ENCODE measurements around the gene FRRS1L. TPM values are rescaled to one million over a fixed set of nuclear protein-coding genes. Genes with fewer than 3 reads are reported as not detected.

Gene FRRS1L
- polyA plus RNA-seq, 3 donors from 2014 or later, result not detected

GRCh38 chr9:109164042-109164441 is 3.0 kb downstream of the FRRS1L start:
- H3K27me3 Mint-ChIP-seq (ENCODE audit: low read depth in 3 of 3), result peaks cover 8 to 17% (median 13%) of the 10 kb centered on the region in 3 donors
- H3K27ac Mint-ChIP-seq, result no peak overlapping the region
- no peaks in the 10 kb centered on the region for H3K36me3 Mint-ChIP-seq
- H3K9me3 Mint-ChIP-seq, result peaks cover 0 to 4% (median 0%) of the 10 kb centered on the region in 6 donors
- no peaks in the 10 kb centered on the region for H3K4me1 Mint-ChIP-seq
- no peak for DNase-seq
- no peak overlapping the region for H3K4me3 Mint-ChIP-seq

DNA sequence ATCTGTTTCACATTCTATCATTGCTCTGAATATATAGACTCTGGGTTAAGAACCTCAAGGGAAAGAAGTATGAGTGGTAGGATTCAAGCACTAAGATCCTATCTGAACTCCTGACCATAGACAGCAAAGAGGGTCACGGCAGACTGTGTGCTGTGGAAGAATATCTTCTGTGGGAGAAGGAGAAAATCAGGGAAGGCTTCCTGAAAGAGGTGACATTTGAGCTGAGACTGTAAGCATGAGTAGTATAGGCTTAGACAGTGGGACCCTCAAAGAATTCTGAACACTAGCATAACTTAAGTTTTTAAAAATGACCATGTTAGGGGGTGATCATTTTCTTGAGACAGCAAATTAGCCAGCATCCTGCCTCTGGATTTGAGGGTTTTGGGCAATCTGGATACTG is 3.9 kb downstream of the FRRS1L start:
- no peak for DNase-seq
- H3K36me3 Mint-ChIP-seq, result no peaks in the 10 kb centered on the region

DNA sequence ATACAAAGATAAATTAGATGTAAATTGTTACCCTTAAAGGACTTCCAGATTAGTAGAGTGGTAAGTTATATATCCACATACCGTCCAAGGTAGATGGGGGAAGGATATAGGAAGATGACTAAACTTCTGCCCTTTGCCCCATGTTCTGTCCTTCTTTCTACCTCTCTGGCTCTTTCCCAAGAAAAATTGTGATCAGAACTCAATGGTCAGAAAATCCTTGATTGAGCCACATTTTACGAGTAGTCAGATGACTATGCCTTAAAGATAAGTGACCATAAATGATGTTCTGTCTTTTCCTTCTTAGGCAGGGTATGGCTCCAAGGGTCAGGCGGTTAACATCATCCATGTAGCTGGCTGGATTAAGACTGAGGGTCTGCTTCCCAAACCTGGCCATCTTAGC is 4.4 kb downstream of the FRRS1L start:
- H3K27ac Mint-ChIP-seq, result no peak overlapping the region
- peaks cover 8 to 23% (median 10%) of the 10 kb centered on the region in 3 donors for H3K27me3 Mint-ChIP-seq (ENCODE audit: low read depth in 3 of 3)
- DNase-seq, result no peak
- no peaks in the 10 kb centered on the region for H3K4me1 Mint-ChIP-seq
- H3K36me3 Mint-ChIP-seq, result no peaks in the 10 kb centered on the region
- peaks cover 0 to 4% (median 0%) of the 10 kb centered on the region in 6 donors for H3K9me3 Mint-ChIP-seq
- no peak overlapping the region for H3K4me3 Mint-ChIP-seq

More for the DNA sequence above, 3.9 kb downstream of the FRRS1L start:
- Mint-ChIP-seq H3K27me3 (ENCODE audit: low read depth in 3 of 3) (peaks cover 8 to 23% (median 10%) of the 10 kb centered on the region in 3 donors), H3K9me3 (peaks cover 0 to 4% (median 0%) of the 10 kb centered on the region in 6 donors), H3K27ac (no peak overlapping the region), H3K4me3 (no peak overlapping the region), H3K4me1 (no peaks in the 10 kb centered on the region)

GRCh38 chr9:109161471-109161870 is 5.6 kb downstream of the FRRS1L start:
- H3K4me3 Mint-ChIP-seq, result no peak overlapping the region
- peaks cover 8 to 23% (median 8%) of the 10 kb centered on the region in 3 donors for H3K27me3 Mint-ChIP-seq (ENCODE audit: low read depth in 3 of 3)
- no peaks in the 10 kb centered on the region for H3K36me3 Mint-ChIP-seq
- H3K9me3 Mint-ChIP-seq, result peaks cover 0 to 4% (median 0%) of the 10 kb centered on the region in 6 donors
- no peak overlapping the region for H3K27ac Mint-ChIP-seq
- H3K4me1 Mint-ChIP-seq, result no peaks in the 10 kb centered on the region
- no peak for DNase-seq

GRCh38 chr9:109159583-109159982 is 7.5 kb downstream of the FRRS1L start:
- Mint-ChIP-seq H3K9me3 (peaks cover 0 to 4% (median 0%) of the 10 kb centered on the region in 6 donors), H3K27me3 (ENCODE audit: low read depth in 3 of 3) (peaks cover 6 to 10% (median 8%) of the 10 kb centered on the region in 3 donors), H3K36me3 (no peaks in the 10 kb centered on the region), H3K27ac (no peak overlapping the region), H3K4me1 (no peaks in the 10 kb centered on the region), H3K4me3 (no peak overlapping the region)
- DNase-seq, result no peak

GRCh38 chr9:109158651-109159050 is 8.4 kb downstream of the FRRS1L start:
- no peaks in the 10 kb centered on the region for H3K36me3 Mint-ChIP-seq
- no peak overlapping the region for H3K4me3 Mint-ChIP-seq
- H3K27ac Mint-ChIP-seq, result no peak overlapping the region
- peaks cover 6 to 10% (median 8%) of the 10 kb centered on the region in 3 donors for H3K27me3 Mint-ChIP-seq (ENCODE audit: low read depth in 3 of 3)
- peaks cover under 1 to 9% (median 4%) of the 10 kb centered on the region in 6 donors for H3K9me3 Mint-ChIP-seq
- H3K4me1 Mint-ChIP-seq, result no peaks in the 10 kb centered on the region
- DNase-seq, result no peak

DNA sequence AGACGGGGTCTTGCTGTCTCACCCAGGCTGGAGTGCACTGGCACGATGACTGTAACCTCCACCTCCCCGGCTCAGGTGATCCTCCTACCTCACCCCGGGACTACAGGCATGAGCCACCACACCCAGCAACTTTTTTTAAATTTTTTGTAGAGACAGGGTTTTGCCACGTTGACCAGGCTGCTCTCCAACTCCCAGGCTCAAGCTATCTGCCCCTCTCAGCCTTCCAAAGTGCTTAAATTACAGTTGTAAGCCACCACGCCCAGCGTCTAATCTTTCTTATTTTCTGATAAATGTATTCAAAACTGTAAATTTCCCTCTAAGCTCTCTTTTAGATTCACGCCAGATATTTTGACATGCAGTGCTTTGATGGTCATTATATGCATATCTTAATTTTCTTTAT is 10.3 kb downstream of the FRRS1L start:
- Mint-ChIP-seq H3K4me1 (no peaks in the 10 kb centered on the region), H3K9me3 (peaks cover 8 to 16% (median 11%) of the 10 kb centered on the region in 6 donors), H3K4me3 (no peak overlapping the region), H3K36me3 (no peaks in the 10 kb centered on the region), H3K27me3 (ENCODE audit: low read depth in 3 of 3) (peaks cover 6 to 8% (median 7%) of the 10 kb centered on the region in 3 donors), H3K27ac (no peak overlapping the region)
- DNase-seq, result no peak

DNA sequence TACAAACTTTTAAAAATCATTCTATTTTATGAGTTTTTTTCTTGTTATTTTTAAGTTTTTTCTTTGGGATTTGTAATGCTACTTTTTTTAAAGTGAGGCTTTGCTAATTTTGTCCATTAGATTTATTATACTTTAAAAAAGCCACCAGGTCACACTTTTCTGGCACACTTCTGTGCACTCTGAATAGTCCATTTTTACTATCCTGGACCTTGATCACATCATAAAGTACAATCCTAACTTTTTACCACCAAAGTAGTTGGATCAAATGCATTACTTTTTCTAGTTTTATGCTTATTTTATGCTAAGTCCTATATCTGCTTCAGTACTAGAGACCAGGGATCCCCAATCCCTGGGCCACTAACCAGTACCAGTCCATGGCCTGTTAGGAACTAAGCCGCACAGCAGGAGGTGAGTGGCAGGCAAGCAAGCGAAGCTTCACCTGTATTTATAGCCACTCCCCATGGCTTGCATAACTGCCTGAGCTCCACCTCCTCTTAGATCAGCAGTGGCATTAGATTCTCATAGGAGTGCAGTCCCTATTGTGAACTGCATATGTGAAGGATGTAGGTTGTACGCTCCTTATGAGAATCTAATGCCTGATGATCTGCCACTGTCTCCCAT is 16.0 kb downstream of the FRRS1L start:
- no peak for DNase-seq
- Mint-ChIP-seq H3K4me1 (no peaks in the 10 kb centered on the region), H3K9me3 (peaks cover 8 to 16% (median 11%) of the 10 kb centered on the region in 6 donors), H3K27me3 (ENCODE audit: low read depth in 3 of 3) (peaks cover 0 to 6% (median 0%) of the 10 kb centered on the region in 3 donors), H3K36me3 (no peaks in the 10 kb centered on the region), H3K27ac (no peak overlapping the region), H3K4me3 (no peak overlapping the region)

DNA sequence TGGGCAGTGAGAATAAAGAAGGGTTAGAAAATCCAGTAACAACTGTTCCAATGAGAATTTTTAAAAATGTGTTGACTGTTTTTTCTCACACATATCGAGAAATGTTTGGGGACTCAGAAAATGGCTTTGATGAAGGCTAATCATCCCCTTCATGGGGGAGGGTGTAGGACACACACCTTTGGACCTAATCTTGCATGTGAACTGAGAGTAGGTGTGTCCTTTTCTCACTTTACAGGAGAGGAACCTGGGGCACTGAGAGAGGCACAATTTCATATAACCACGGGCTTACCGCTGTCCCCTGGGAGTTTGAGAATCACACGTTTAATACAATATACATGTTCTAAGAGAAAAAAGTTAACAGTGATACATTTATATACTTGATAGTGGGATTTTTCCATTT is 17.3 kb downstream of the FRRS1L start:
- Mint-ChIP-seq H3K27ac (no peak overlapping the region), H3K36me3 (no peaks in the 10 kb centered on the region), H3K4me1 (no peaks in the 10 kb centered on the region), H3K4me3 (no peak overlapping the region), H3K27me3 (ENCODE audit: low read depth in 3 of 3) (peaks cover 0 to 6% (median 0%) of the 10 kb centered on the region in 3 donors), H3K9me3 (peaks cover 8 to 16% (median 11%) of the 10 kb centered on the region in 6 donors)
- DNase-seq, result no peak

DNA sequence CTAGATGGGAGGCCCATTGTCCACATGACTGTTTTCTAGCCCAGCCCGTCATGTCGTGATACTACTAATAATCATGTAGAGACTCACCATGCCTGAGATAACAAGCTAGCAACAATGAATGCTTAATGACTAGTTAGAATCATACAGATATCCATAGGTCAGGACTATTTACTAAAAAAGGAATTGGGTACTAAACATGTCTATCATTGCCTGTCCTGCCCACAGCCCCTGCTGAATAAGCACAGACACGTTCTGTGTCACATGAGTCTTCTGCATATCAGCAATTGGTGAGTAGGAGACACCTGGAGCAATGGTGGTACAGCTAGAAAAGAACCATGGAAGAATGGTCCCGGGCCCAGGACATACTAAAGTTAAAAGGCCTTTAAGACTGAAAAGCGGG is 18.0 kb downstream of the FRRS1L start:
- Mint-ChIP-seq H3K9me3 (peaks cover 8 to 13% (median 11%) of the 10 kb centered on the region in 6 donors), H3K4me3 (no peak overlapping the region), H3K27ac (no peak overlapping the region), H3K4me1 (peaks cover 1 to 3% of the 10 kb centered on the region in 2 donors), H3K27me3 (ENCODE audit: low read depth in 3 of 3) (peaks cover 0 to 6% (median 0%) of the 10 kb centered on the region in 3 donors), H3K36me3 (no peaks in the 10 kb centered on the region)
- no peak for DNase-seq

DNA sequence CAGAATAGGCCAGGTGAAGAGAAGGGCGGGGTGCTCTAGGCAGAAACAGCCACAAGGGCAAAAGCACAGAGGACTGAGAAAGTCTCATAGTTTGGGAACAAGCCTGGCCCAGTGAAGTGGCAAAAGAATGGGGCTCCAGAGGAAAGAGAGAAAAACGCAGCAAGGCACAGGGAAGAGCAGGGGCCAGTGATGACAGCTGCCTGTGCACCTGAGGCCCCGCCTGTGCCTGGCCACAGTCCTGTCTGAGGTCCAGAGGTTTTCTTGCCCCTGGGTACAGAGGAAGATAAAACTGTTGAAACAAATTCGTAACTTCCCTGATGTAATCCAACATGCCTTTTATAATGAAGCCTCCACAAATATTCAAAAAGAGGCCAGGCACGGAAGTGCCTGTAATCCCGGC is 22.0 kb downstream of the FRRS1L start:
- Mint-ChIP-seq H3K9me3 (peaks cover 0 to 4% (median 0%) of the 10 kb centered on the region in 6 donors), H3K27me3 (ENCODE audit: low read depth in 3 of 3) (peaks cover 0 to 1% (median 0%) of the 10 kb centered on the region in 3 donors), H3K36me3 (no peaks in the 10 kb centered on the region), H3K4me3 (no peak overlapping the region), H3K27ac (no peak overlapping the region), H3K4me1 (peaks cover 7 to 8% of the 10 kb centered on the region in 2 donors)
- no peak for DNase-seq

DNA sequence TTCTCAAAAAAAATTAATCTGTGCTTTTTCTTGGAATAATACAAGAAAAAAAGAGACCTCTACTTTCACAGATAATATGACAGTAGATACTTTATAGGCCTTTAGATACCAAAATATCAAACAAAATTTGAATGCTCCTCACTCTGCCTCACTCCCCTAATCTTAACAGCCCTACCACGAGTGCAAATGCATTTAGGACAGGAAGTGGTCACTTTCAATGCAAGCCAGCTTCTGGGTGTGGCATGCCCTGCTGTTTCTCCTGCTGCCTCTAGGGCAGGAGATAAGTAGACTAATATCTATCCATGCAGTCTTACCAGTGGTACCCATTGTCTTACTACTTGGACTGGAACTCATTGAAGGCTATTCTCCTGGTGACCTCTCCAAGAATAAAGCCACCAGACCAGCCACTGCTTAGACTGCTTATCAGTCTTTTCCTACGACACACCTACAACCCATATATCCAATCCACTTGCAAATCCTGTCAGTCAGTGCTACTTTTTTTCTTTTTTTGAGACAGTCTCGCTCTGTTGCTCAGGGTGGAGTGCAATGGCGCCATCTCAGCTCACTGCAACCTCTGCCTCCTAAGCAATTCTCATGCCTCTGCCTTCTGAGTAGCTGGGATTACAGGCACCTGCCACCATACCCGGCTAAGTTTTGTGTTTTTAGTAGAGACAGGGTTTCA is 23.0 kb downstream of the FRRS1L start:
- H3K4me1 Mint-ChIP-seq, result peaks cover 7 to 8% of the 10 kb centered on the region in 2 donors
- H3K36me3 Mint-ChIP-seq, result no peaks in the 10 kb centered on the region
- peak; percentile 6 to 23 (median 17) for DNase-seq
- no peak overlapping the region for H3K27ac Mint-ChIP-seq
- peaks cover 0 to 4% (median 0%) of the 10 kb centered on the region in 6 donors for H3K9me3 Mint-ChIP-seq
- peaks cover 0 to 5% (median 1%) of the 10 kb centered on the region in 3 donors for H3K27me3 Mint-ChIP-seq (ENCODE audit: low read depth in 3 of 3)
- peak overlapping the region in 2 of 5 donors; percentile 27 to 43 for H3K4me3 Mint-ChIP-seq

DNA sequence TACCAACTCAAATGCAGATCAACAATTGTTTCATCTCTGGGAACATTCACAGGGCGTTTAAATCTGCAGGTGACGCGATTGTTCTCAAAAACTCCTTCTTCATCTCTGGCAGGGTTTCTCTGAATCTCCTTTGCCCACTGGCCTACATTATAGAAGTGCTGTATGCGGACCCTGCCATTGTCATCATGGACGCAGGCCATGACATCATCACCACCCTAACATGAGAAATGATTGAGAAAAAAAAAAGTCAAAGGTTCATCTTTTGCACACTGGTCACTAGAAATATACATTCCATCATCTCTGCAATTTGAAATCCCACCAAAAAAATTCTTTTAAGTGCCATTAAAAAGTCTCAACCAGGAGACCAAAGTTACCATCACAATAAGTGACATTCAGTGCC is 25.7 kb downstream of the FRRS1L start:
- Mint-ChIP-seq H3K36me3 (no peaks in the 10 kb centered on the region), H3K4me3 (no peak overlapping the region), H3K4me1 (peaks cover 7 to 8% of the 10 kb centered on the region in 2 donors), H3K9me3 (no peaks in the 10 kb centered on the region), H3K27ac (no peak overlapping the region), H3K27me3 (ENCODE audit: low read depth in 3 of 3) (peaks cover 0 to 8% (median 0%) of the 10 kb centered on the region in 3 donors)
- DNase-seq, result no peak

DNA sequence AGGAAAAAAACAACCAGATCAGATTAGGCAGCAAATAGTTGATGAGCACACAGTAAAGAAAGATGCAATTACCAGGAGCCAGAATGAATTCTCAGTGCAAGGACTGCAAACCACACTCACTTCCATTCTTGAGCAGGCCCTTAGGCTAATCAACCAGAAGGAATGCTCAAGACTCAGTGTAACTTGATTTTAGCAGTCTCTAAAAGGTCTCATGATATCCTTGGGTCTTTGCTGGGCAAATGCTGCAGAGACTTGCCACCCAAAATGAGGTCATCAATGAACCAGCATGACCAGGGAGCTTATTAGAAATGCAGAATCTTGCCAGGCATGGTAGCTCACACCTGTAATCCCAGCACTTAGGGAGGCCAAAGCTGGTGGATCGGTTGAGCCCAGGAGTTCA is 27.2 kb downstream of the FRRS1L start:
- DNase-seq, result no peak
- Mint-ChIP-seq H3K36me3 (no peaks in the 10 kb centered on the region), H3K27ac (no peak overlapping the region), H3K4me3 (no peak overlapping the region), H3K27me3 (ENCODE audit: low read depth in 3 of 3) (peaks cover 0 to 8% (median 0%) of the 10 kb centered on the region in 3 donors), H3K9me3 (no peaks in the 10 kb centered on the region), H3K4me1 (peaks cover 7 to 8% of the 10 kb centered on the region in 2 donors)
